ENCODE results near the gene CEP120.
"Not testable (repeated sequence)": the region's sequence is repeated elsewhere in the genome, so short reads cannot be mapped to it uniquely, and the experiment has no call there.

The CEP120 gene

DNA sequence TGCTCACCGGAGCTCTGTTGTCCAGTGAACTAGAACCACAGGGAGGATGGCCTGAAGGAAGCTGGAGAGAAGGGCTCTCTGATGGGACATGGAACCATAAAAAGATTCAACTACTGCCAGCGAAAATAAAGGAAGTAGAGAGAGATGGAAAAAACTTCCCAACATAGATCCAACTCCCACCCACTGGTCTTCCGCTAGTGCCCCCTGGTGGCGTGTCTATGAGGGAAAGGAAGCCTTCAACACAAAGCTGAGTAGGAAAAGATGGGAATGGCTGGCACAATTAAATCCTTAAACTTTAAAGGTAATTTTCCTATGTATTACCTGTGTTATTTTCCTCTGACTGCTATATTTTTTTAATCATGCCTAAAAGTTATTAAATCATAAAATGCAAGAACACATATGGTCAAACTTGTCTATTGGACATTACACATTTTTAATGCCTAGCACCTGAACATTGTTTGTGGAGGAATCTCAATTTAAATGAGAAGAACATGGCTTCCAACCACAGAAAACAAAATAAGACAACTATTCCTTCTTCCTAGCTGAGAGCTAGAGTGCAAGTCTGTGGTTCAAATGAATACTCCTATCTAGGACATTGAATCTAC is 51.5 kb downstream of the CEP120 start:
- peak; percentile 1 to 16 for DNase-seq

DNA sequence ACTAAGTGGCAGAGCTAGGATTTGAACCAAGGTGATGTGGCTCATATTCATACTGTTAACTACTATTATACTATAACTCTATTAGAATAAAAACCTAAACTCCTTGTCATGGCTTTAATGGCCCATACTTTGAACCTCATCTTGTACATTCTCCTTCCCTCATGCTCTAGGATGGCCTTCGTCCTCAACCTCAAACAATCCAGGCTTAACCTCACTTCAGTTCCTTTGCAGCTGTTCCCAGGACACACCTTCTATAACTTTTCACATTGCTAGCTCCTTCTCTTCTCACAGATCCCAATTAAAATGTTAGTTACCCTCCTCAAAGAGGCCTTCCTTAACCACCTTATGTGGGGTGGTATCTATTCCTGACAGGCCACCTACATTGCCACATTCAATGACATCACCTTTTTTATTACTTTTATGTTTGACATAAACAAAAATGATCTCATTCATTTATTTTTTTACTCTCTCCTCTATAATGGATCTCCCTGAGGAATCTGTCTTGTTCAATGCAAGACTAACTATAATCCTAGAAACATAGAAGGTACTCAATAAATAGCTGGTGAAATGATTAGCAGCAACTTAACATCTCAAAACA is 53.7 kb downstream of the CEP120 start:
- DNase-seq, result no peak

DNA sequence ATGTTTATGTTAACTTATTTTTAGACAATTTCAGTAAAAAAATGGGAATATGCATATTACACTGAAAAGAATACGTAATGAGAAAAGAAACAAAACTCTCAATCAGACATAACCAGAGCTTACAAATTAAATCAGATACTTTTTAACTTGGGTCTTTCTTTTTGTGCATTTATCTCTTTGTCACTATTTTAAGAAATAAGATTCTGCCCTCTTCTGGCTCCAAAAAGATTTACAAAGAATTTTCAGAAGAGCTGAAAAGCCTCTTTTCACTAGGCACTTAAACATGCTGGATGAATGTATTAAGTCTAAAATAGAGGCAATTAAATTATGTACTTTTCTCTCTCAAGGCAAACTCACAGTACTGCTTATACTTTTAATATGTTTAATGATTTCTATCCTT is 55.5 kb downstream of the CEP120 start:
- no peak for DNase-seq

DNA sequence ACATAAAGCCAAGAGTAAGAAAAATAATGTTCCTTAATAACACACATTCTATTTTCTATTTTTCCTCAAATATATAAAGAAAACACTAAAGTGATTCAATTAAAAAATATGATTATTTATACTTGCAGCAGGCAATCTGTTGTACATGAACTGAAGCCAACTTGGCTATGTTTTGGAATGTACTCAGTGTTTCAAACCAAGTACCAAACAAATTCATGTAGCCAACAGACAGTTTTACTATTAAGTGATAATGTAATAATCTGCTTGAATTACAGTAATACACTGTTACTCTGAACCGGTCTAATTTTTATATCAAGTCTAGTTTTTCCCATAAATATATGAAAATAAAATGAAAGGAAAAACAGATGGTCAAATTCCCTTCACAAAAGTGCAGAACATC is 58.0 kb downstream of the CEP120 start:
- no peak for DNase-seq

DNA sequence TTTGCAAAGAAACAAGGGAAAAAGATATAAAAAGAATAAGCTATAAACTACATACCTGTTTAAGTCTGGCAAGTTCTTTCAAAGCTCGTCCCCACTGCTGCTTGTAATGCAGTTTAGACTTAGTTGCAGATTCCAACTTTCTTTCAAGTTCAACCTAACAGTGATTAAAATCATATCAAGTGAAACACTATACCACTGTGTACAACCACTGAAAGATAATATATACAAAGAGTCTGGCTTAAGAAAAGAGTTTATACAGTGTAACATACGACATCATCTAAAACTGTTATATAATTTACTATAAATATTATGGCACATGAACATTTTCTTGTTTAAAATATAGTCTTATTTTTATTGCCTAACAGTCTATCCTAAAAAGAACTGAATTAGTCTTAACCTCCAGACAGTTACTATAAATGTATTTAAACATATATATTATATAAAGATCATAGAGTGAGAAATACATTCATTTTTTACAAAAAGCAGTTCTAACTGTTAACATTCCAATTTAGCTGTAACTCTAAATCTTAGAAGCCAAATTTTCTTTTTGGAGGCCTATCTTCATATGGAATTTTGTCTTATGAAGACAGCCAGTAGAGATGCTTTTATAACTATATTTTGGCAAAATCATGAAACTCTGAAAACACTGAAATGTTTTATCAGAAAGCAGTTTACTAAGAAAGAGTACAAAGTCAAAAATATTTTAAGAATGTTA is 58.6 kb downstream of the CEP120 start:
- DNase-seq, result no peak

DNA sequence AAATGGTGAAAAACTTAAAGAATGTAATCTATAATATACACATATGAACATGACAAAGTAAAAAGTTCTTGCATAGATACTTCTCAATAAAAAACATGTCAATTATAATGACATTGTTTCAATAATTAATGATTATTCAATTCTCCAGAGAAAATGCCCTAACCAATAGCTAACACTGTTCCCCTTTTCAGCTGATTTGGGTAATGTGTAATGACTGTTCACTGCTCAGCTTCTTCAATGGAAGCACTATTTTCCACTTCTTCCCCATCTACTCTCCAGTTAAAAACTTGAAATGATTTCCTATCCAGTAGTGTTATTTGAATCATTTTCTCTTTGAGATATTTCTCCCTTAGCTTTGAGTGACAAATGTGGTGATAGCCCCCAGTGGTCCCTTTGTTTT is 62.3 kb downstream of the CEP120 start:
- DNase-seq, result no peak

DNA sequence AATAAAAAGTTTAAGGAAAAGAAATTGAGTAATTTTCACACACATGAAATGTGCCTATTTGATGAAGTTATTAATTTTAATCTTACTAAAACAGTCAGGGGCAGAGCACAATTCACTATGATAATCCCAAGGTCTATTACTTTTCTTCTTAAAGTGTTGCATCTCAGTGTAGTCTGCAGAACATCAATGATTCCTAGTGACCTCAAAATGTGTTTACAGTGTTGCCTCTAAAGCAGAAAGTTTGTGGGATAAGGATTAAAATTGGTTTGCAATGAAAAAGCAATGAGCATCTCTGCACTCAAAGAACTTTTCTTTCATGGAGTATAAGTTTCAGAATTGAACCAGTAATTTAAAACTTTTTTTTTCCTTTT is 63.0 kb downstream of the CEP120 start:
- DNase-seq, result no peak

DNA sequence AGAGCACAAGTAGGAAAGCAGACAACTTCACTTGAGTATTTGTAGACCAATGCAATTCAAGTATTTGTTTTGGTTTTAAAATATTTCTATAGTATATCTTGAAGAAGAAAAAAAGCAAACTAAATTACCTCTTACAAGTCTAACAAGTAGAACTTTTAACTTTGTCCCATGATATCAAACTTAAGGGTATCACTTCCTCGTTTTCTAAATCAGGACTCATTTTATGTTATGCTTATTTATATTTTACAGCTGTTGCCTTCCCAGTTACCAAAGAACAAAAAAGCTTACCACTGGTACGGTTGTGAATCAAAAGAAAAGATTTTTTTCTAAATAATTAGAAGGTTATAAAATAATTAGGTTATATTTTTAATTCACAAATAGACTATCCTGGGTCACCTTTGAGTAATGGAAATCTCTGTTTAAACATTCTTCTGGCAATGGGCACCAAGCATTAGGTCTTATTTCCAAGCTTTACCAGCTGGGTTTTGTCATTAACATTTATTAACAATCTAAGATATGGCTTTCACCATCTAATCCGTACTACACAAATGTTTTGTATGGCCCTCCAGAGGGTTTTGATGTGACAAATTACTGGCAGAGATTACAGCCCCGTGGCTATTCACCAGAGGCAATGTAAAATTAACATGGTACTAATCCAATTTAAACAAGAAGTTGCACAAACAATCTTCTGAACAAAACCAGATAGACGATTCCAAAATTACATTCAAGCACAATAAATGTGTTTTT is 63.6 kb downstream of the CEP120 start:
- no peak for DNase-seq

DNA sequence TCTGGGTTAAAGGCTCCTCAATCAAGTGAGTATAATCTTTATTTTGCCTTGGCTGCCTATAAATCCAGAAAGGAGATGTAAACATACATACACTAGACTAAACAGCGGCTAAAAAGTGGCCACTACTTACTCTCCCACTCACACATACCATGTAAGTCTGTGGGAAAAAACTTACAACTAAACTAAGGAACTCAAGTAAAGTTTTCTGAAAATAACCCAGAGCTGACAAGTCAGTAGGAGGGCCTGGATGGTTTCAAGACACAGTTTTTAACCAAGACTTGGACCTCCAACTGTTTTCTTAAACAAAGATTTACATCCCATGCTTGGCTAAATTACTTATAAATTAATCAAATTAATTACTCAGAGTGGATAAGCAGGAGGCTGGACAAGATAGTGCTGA is 64.5 kb downstream of the CEP120 start:
- no peak for DNase-seq

DNA sequence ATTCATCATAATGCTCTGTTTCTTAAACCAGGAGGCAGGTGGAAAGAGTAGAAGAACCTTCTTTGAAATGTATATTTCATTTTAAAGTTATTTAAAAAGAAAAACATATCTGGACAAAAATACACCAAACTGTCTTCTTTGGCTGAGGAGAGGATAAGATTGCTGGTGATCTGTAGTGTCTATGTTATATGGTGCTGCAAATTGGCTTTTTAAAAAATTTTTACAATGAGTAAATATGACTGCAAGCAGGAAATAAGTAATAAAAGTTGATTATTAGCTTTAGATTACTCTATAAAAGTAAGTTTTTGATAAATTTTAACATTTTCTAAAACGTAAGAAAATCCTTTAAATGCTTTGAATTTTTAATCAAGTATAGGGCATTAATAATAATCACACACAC is 64.9 kb downstream of the CEP120 start:
- no peak for DNase-seq

DNA sequence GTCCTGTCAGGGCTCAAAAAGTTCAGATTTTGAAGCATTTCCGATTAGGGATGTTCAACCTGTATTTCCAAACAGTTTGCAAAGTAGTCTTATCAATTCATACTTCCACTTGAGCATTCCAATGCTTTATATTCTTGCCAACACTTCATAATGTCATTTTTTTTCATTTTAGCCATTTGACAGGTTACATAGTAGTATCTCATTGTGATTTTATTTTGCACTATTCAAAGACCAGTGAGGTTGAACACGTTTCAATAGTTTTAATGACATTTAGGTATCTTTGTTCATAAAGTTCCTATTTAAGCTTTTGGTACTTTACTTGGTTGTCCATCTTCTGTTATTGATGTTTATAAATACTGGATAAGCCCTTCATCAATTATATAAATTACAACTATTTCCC is 71.4 kb downstream of the CEP120 start:
- DNase-seq, result no peak

DNA sequence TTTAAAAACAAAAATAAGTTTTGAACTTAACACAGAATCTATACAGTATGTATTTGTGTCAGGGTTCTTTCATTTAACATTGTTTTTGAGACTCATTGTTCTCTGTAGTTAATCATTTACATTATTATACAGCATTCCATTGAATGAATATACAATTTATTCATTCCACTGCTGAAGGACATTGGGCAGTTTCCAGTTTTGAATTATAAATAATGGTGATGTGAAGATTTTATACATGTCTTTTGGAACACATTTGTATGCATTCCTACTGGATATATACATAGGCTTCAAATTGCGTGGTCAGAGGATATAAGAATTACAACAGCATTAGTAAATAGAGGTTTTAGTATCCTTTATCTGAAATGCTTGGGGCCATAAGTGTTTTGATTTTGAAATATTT is 72.0 kb downstream of the CEP120 start:
- DNase-seq, result no peak

DNA sequence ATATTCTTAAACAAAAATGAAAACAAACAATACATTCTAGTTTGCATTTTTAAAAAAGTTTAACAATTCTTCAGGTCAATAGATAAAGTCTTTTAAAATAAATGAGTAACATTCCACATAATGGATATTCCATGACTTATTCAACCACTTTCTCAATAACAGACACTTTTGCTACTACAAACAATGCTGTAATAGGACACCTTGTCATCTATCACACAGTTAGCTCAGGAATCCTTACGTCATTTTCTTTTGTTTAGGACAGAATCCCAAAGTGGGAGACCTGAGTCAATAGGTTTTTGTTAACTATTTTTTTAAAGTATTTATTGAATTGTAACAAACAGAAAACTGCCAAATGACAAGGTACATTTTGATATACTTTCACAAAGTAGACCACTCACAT is 72.5 kb downstream of the CEP120 start:
- no peak for DNase-seq

DNA sequence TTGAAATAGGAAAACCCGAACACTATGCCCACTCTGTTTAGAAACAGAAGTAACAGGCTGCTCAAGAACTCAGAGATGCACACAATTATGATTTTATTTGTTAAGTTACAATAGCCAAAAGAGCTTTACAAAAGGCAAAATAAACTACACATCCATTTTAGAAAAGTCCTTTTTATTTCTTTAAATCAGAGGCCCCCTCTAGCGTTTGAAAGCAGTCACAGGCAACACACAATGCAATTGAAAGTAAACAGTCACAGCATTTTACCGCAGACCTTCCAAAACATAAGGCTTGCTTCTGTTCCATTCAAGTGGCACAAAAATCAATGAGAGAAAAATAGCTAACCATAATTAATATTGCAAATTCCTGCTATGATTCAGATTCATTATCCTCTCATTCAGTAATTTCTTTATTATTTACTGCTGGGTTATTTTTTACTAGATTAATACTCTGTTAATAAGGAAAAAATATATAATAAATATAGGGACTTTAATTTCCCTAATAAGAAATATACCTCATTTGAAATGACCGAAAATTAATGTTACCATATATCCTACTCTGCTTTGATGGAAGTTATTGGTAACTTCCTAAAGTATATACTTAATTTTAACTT is 78.3 kb downstream of the CEP120 start:
- DNase-seq, result no peak

DNA sequence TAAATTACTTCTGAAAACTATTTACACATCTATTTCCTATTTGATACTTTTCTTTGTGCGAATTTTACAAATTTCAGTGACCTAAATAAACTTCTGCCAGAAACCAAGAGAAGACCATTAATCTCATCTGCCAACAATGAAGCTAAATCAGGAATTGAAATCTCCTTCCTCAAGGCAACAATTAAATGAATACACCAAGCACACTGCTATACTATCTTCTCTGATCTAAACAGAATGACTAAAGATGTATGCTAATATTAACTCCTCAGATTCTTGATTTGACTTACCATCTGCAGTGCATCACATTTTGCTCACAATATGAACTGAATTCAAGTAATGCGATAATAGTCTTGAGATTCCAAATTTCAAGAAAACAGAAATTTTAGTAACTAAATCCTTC is 82.3 kb downstream of the CEP120 start:
- no peak for DNase-seq

DNA sequence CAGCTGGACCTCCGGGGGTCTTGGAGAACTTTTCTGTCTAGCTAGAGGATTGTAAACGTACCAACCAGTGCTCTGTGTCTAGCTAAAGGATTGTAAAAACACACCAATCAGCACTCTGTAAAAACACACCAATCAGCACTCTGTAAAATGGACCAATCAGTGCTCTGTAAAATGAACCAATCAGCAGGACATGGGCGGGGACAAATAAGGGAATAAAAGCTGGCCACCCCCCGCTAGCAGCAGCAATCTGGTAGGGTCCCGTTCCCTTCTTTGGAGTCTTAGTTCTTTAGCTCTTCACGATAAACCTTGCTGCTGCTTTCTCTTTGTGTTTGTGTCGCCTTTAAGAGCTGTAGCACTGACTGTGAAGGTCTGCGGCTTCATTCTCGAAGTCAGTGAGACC is 114.8 kb downstream of the CEP120 start:
- not testable (repeated sequence) for DNase-seq

DNA sequence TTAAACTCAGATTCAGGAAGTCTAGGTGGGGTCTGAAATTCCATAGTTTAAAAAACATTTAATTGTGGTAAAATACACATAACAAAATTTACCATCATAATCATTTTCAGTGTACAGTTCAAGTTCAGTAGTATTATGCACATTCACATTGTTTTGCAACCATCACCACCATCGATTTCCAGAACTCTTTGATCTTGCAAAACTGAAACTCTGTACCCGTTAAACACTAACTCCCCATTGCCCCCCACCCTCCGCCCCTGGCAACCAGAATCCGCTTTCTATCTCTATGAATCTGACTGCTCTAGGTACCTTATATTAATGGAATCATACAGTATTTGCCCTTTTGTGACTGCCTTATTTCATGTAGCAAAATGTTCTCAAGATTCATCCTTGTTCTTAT is 117.5 kb downstream of the CEP120 start:
- DNase-seq, result no peak

DNA sequence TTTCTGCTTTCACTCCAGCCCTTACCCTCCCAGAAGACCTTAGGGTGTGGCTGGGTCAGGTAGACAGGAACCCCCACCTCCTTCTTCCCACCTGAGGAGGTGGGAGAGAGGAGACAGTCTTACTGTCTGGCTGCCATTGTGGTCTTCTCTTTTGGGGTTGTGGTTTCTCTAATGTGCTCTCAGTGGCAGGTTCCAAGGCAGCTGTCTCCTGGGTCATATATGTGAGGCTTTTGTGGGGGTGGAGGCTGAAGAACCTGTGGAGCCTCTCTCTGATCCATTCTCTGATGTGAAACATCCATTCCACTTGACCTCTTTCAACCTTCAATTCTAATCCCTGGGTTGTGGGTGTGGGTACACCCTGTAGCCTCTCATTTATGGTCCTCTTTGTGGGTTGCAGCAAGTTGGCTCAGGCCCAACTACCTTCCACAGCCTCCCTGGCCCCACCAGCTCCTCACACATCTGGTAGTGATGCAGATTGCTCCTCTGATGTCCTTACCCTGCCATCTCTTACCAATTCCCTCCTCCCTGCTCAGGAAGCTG is 118.4 kb downstream of the CEP120 start:
- no peak for DNase-seq

DNA sequence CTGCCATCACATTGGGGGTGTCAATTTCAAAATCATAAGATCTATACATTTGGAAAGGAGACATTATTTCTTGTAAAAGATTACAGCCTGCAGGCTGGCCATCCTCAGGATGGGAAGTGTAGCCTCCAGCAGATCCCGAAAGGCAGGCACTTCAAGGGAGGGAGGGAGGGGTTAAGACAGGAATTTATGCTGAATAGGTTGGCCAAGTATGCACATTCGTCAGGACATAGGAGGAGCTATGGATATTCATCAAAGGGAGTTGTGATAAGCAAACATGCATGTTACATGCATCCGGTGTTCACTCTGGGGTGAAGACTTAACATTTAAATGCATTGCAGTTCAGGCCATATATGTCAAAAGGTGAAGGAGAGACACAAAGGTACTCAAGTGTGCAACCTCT is 119.4 kb downstream of the CEP120 start:
- DNase-seq, result no peak

DNA sequence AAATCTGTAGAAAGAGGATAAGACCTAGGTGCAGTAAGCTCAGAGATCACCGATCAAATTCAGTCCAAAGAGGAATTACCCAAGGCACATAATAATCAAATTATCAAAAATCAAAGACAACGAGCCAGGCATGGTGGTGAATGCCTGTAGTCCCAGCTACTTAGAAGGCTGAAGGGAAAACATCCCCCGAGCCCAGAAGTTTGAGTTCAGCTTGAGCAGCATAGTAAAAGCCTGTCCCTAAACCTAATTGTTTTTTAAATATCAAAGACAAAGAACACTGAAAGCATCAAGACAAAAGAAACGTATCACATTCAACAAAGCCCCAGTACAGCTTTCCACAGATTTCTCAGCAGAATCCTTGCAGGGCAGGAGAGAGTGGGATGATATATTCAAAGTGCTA is 122.9 kb downstream of the CEP120 start:
- DNase-seq, result no peak

DNA sequence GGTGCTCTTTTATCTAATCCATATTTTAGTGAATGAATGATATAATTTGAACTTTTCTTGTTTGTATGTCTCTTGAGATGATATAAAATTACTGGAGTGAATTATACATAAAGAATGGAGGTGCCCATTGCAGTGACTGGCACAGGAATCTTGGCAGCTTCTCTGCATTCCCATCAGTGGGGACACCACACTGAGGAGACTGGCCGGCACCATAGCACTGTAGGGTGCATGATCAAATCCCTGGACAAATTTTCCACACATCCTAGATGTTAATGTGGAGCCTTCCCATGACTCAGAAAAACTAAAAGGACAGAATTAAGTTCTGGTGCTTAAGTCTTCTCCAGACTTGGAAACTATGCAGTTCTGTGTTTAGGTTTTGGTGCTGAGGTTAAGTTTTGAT is 124.1 kb downstream of the CEP120 start:
- no peak for DNase-seq

DNA sequence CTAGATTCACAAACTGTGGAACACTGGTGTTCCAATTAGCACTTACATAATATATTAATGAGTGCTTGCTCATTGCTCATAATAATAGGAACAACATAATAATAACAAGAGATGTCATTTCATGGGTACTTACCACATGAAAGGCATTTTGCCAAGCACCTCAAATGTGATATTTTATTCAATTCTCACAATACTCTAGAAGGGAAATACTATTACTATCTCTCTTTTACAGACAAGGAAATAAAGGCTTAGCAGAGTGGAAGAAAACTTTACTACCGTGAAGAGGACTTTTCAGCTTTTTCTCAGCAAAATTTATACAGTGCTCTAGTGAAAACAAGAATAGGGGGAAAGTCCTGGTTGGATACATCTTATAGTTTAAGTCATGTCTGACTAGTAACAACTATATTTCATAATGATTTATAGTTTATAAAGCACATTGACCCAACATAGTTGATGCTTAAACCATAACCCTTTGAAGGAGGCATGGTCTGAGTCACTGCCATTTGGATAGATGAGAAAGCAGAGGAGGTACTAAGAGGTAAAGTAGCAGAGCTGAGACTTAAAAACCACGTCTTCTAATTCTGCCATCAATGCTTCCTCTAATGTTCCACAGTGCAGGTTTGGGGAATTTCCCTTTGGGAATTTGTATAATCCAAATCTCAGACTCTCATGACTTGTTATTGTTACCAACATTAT is 124.7 kb downstream of the CEP120 start:
- no peak for DNase-seq

DNA sequence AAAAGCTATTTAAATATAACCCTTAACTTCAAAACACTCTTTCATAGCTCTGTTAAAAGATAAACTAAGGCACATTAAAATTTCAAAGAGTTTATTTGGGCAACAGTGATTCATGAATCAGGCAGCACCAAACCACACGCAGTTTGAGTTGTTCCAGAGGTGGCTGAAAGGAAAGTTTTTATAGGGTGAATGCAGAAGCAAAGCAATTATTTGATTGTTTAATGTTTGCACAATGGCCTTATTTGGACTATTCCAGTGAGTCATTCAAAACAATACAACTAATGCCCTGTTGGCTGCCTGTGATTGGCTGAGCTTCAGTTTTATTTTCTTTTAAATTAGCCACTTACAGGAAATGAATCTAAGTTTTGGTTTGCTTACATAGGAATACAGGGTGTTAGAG is 125.3 kb downstream of the CEP120 start:
- no peak for DNase-seq

Data from CD4-positive, alpha-beta T cell treated with Interferon alpha-2 for 1 hour (primary cell).